HG03103 (cell line): ENCODE data around the gene MEGF11.
"Not testable (repeated sequence)": the region's sequence is repeated elsewhere in the genome, so short reads cannot be mapped to it uniquely, and the experiment has no call there.

Experiments
- ATAC-seq: cut with Tn5 transposase; IDR thresholded peaks from one replicate; pipeline ENCODE4 v1.9.1; 2021; ENCODE audit warnings: low read depth; ENCODE audit not compliant: unreplicated experiment

MEGF11 gene

DNA sequence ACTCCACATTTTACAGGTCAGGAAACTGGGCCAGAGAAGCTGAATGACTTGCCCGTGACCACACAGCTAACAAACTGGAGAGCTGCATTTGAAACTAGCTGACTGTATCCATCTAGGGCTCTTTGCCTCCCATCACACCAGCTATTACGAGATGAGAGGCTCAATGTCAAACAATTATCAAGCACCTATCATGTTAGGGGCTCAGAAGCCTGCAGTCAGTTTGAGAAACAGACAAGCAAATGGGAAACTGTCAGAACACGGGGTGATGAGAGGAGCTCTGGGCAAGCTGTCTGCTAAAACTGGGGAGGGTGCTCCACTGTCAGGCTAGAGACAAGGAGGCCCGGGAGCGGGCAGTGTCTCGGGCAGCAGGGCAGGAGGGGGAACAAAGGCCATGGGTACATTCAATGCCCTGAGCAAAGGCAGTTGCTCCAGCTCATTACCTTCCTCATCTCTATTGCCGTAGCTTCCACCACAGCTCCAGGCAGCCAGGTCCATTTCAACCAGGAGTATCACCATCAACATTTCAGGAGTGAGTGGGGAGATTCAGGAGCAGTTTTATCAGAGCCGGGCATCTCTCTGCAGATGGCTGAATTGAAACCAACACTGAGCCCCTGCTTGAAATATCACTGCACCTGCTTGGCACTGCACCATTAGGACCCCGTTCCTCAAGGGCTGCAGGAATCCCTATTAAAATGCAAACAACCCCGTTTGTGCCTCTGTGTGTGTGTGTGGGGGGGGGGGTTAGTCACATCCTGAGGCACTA, 261.6 kb downstream of the MEGF11 start:
- ATAC-seq, result no peak

DNA sequence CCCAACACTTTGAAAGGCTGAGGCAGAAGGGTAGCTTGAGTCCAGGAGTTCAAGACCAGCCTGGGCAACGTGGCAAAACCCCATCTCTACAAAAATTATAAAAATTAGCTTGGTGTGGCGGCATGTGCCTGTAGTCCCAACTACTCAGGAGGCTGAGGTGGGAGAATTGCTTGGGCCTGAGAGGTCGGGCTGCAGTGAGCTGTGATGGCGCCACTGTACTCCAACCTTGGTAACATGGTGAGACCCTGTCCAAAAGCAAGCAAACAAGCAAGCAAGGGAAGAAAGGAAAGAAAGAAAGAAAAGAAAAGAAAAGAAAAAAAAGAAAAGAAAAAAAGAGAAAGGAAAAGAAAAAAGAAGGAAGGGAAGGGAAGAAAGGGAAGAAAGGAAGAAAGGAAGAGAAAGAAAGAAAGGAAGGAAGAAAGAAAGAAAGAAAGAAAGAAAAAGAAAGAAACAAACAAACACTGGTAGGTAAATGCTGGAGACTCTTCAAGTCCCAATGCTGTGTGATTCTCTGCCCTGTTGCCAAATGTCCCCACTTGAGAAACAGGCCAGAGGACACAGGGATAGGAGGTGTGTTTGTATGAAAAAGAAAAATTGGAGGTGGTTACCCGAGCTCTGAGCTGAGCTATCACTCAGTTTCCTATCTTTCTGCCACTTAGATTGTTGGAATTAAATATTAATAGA, 263.1 kb downstream of the MEGF11 start:
- ATAC-seq, result no peak

DNA sequence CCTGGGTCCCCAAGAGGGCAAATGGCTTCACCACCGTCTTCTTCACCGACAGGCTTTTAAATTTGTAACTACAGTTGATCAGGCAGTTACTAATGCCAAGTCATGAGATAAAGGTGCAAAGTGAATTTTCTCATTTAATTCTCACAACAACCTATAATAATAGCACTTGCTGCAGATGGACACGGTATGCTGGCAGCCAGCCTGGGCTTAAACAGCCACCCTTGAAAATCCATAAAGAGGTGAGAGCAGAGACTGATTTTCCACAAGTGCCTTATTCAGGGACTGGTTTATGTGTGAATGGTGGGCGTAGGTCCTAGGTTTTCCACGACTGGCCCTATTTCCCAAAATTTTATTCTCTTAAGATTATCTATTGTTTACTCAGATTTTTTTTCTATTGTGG, 266.4 kb downstream of the MEGF11 start:
- ATAC-seq, result no peak

DNA sequence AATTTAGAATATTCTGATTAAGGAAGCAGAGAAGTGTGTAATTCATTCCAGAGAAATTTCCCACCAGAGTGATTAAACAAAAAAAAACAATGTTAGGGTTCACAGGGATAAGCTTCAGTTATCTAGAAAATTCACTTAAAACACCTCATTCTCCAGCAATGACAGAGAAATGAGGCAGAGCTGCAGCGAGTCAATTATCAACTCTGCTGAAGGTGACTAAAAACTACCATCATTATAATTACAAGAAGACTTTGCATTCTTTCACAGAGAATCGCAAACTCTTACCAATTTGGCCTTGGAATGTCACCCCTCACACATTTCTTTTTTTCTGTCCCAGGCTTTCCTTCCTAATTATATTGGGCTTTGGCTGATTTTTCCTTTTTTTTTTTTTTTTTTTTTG, 267.1 kb downstream of the MEGF11 start:
- ATAC-seq, result no peak

DNA sequence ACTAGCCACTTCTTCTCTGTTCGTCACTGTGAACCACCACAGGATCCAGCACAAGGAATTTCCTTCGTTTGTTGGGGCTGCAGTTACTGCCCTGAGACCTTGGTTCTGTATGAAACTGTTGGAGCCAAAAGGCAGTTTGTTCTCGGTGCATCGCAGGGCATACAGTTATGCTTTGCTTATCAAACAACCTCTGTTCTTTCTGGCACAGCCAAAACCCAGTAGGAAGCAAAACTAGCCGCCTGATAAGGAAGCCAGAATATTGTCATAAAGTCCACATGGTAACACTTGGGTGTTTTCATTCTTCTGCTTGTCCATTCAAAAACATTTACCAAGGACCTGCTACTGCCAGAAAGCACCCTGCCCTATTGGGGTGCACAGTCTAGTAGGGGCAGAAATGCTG, 268.2 kb downstream of the MEGF11 start:
- ATAC-seq, result no peak

DNA sequence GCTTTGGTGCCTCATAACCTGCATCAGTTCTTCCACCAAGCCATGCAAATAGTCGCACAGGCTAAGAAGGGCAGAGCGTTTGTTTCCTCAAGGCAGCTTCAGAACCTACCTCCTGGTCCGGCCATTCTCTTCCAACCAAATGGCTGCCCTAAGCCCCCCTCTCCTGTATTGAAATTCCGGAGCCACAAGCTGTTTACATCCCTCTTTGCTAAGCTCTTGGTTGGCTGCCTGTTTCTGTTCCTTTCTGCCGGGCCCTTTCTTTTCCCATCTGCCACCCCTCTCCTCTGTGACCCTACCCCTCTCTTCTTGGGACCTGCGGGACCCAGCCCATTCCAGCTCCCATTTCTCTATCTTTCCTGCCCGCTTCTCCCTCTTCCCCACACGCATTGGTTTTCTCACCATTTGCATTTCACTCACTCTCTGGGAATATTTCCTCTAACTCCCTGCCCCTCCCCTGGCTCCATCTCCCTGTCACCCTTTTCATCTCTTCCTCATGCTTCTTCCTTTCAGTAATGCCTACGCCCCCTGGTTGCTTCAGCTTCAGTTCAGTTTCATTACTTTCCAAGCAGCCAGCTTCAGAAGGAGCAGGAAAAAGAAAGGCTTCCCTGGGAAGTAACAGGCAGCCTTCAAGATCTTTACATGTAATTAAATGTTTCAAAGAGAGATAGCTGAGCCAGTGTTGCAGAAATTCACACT, 270.8 kb downstream of the MEGF11 start:
- ATAC-seq, result no peak

DNA sequence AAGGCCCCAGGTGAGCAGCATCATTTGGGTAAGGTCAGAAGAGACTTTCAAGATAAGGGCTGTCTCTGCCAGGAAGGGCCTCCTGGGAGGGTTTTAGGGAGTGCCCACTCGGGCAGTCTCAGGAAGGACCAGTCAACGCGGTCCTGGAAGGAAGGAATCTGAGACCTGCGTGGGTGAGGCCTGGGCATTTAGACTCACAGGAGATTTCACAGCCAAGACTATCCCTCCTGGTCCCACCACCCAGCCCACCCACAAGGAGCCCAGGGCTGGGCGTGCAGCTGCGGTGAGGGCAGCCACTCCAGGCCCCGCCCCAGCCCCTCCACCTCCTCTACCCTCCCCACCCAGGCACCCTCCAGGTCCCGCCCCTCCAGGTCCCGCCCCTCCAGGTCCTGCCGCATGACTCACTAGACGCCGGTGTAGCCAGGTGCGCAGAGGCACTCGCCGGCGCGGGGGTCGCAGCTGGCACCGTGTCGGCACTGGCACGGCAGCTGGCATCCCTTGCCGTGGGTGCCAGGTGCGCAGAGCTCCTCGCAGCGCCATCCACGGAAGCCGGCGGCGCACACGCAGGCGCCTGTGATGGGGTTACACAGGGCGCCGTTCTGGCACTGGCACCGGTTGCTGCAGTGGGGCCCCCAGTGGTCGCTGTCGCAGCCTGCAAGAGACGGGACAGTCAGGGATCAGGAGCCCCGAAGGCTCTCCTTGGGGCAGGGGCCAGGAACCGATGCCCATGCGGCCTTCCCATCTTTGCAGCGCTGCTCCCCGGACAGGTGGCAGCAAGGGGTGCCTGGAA, 271.5 kb downstream of the MEGF11 start:
- no peak for ATAC-seq

DNA sequence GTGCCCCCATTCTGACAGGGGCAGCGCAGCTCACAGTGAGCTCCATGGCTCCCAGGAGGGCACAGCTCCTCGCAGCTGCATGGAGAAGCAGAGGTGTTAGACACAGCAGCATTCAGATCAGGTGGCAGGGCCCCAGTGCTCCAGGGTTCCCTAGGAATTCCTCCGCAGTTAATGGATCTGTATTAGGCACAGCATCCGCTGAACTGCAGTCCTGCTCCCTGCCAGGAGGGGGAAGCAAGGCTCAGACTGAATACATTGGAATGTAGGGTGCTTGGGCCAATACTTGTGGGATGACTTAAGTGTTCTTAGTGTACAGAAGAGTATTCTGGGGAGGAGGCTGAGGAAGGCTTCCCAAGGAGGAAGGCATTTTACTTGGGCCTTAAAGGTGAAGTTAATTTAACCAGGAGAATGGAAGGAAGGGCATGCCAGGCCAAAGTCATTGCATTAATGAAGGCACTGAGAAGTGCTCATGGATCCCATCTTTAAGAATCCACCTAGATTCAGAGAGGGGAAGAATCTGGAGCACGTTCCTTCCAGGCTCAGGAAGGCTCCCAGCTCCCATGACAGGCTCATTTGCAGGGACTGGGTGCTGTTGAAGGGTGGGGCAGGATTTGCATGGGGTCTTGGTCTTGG, 272.6 kb downstream of the MEGF11 start:
- no peak for ATAC-seq

DNA sequence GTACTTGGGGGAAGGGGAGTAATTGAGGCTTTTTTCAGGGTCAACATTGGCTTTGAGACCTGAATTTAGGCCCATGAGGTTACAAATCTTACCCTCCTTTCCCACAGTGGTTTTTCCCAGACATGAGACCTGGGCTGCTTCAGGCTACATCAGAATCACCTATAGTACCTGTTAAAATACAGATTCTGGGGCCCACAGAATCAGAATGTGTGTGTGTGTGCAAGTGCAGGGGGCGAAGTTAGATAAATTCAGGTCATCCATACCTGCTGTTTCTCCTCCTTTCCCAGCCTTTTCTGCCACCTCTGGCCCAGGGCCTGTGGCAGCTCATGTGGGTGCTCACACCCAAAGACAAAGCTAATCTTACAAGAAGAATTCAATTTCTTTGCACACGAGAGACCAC, 273.7 kb downstream of the MEGF11 start:
- no peak for ATAC-seq

DNA sequence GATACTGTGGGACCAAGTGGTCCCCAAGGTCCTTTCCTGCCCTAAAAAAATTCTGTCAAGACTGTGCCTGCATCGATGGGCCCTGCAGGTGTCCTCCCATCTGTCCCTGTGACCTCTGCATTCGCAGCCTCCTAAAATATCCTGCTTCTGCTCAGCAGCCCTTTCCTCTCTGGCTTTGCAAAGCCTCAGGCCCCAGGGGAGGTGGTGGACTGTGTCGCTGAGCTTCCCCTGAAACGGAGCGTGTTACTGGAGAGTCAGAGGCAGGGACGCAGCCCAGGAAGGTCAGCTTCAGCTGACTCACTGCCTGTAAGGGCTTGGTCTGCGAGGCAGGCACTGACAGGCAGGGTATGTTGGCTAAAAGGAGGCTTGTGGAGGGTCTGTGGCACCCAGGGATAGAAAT, 274.2 kb downstream of the MEGF11 start:
- ATAC-seq, result no peak

DNA sequence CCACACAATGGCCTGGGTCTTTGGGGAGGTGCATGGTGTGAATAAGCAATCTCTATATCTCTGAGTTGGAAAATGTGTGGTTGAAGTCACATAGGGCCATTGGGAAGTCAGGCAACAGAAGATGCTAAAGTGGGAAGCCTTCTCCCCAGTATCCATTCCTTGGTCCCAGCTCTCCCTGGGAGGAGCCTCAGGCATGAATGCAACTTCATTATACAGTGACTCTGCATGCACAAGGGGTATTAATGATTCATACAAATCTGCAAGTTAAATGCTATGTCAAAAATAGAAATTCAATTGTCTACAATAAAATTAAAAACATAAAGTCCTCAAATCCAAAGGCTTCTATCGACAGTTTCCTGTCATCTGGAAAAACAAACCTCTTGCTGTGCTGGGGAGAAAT, 275.4 kb downstream of the MEGF11 start:
- no peak for ATAC-seq

DNA sequence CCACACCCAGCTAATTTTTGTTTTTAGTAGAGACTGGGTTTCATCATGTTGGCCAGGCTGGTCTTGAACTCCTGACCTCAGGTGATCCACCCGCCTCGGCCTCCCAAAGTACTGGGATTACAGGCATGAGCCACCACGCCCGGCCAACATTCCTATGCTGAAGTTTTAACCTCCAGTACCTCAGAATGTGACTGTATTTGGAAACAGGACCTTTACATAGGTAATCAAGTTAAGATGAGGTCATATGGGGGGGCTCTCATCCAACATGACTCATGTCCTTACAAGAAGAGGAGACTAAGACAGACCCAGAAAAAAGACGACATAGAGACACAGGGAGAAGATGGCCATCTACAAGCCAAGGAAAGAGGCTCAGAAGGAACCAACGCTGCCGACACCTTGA, 277.4 kb downstream of the MEGF11 start:
- not testable (repeated sequence) for ATAC-seq

DNA sequence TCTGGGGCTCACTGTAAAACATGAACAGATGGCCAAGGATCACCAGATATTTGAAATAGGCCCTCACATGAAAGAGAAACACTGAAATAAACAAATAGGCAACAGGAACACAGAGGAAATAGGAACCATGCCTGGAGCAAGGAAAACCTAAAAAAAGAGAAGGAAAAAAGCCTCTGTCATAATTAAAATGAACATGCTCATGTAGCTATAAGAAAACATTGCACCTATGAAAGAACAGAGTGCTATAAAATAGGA, 281.9 kb downstream of the MEGF11 start:
- no peak for ATAC-seq

DNA sequence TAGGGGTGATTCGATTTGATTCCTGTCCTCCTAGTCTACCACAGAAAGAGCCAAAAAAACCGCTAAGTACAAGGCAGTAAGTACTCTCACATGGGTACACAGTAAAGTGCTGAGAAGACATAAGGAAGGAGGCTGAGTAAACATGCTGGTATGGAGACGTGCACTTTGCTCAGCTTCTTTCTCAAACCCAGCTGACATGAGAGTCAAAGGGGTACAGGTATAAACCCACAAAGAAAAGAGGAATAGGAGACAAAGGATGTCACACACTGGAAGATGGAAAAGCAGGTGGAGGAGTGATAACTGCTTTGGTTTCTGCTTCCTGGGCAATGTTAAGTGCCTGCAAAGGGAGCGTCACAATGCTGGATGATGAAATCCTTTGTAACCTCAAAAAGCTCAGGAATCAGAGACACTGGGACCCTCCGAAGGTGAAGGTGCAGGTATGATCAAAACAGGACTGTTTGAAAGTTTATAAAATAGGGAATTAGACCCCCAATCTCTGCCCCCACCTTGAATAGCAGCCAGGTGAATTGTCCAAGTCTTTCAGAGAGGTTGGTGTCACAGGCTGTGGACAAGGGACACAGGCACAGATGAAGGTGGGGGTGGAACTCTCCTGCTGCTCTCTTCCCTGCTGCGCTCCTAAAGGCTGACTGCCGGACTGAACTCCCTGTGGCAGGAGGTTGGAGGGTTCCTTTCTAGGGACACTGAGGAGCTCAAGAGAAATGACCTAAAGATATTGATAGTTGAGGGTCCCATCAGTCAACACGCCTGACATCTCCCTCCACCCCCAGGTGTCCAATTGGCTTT, 282.4 kb downstream of the MEGF11 start:
- ATAC-seq, result no peak

DNA sequence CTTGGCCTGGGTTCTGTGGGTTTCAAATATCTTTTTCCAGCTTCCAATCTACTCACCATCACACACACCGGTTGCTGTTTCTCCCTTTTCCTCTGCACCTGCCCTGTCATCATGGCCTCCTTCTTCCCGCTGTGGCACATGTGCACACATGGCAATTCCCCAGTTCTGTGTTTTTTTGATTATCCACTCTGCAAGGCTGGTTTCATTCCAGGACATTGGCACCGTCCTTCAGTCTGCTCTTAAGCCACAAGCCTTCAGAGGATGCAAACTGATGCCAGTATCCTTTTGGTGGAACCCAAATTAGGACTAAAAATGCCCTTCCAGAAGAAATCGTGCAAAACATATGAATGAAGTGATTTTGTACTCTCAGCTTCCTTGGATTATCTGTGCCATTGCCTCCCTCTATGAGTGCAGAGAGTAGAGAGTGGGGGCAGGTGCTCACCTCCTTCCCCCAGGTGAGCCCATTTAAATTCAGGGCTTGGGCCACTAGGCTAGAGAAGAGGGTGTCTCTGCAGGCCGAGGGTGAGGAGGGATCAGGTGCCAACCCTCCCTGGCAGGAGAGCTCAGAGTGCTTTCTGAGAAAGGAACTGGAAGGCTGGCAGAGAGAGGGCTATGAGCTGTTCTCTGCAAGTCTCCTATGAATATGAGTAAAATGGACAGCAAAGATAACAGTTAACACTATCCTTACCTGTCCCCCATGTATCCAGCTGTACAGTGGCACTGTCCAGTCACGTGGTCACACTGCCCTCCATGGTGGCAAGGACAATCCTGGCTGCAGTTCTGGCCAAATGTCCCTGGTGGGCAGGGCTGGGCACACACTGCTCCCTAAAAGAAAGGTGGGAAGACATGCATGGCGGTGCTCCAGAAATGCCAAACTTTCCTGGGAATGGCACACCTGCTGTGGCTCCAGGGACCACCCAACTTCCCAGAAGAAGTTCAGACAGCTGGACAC, 283.4 kb downstream of the MEGF11 start:
- ATAC-seq, result no peak

DNA sequence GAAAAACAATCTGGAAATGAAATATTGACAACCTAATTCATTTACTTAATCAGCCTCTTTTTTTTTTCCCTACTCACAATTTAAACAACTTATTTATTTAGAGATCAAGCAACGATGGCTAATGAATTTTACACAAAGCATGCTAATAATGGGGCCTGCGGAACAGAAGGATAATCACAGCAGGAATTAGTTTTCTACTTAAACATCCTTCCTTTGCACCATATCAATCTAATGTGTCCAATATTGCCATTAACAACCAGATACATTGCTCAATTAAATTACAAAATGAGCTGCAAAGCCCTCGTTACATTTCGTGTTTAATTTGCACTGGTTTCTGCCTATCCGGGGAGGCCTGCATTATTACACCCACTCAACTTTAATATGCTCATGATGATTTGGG, 285.0 kb downstream of the MEGF11 start:
- no peak for ATAC-seq

DNA sequence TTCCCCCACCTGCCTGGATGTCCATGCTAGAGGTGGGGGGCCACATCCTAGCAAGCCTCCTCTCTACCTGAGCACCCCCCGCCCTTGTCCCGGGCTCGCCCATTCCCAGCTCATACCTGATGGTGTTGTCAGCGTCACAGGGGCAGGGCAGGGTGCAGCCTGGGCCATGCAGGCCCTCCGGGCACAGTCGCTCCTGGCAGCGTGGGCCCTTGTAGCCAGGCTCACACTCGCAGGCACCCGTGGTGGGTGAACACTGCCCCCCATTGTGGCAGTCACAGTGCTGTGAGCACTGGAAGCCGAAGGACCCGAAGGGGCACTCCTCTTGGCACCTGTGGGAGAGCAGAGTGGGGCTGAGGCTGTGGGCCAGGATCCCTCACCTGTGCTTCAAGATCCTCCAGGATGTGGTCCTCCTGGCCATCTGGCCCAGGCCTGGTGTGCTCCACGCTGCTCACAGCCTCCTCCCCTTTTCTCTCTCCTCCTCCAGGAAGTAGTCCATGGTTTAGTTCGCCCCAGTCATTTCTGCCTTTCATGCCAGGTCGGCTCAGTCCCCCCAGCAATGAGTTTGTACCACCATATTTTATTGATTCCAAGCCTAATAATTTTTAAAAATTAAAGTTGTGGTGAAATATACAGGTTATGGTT, 288.6 kb downstream of the MEGF11 start:
- ATAC-seq, result no peak

DNA sequence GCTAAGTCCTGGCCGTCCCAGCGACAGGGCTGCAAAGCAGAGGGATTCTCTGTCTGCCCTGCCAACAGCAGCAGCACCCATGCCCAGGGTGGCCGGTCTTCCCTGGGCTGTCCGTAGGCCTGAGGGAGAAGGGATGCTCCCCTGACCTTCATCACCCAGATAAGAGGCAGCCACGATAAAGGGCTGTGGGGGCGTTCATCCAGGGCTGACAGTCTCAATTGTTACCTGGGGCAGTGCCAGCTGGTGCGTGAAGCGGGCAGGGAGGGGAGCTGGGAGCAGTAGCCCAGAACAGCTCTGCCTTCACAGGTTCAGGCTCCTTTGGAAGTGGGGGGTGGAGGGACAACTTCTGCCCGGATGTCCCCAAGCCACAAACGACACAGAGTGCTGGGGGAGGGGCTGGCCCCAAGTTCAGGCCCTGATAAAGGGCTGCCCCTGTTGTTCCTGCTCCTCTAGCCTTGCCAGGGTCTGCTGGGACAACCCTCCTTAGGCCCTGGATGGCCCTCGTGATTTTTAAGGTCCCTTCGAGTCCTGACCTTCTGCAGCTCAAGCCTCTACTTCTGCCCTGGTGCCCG, 289.6 kb downstream of the MEGF11 start:
- no peak for ATAC-seq
